HepG2 (cell line): ENCODE data around the gene FSD1. TPM values are rescaled to one million over a fixed set of nuclear protein-coding genes. Genes with fewer than 3 reads are reported as not detected.

ENCODE experiments used
- ATAC-seq: fragments of 200-7000 bp; cut with Tn5 transposase; 3 replicates; pipeline ENCODE4 v1.9.1; 2020; ENCODE audit warnings: mild to moderate bottlenecking, moderate library complexity
- BruUV-seq: library from RNA; stranded (reverse); fragments of 400-500 nt; replicated peaks from 2 replicates; lab custom pipeline; 2021; lab: Mats Ljungman, UMichigan
- CTCF ChIA-PET: fragments of 300-600 bp; formaldehyde crosslinking; extraction: SDS; loops from one replicate; lab custom pipeline; 2021; ENCODE audit warnings: low total read pairs, inconsistent platforms, low intra/inter-chr PET ratio; lab: Yijun Ruan, JAX
- POLR2A ChIA-PET: fragments of 350-600 bp; sonication (Branson Sonifier 250); formaldehyde crosslinking; loops from one replicate; lab custom pipeline; 2020; ENCODE audit warnings: antibody characterized with exemption, inconsistent platforms; lab: Yijun Ruan, JAX
- DNase-seq: peaks from one replicate; pipeline ENCODE4 v3.0.0-alpha.2; 2015; ENCODE audit warnings: low spot score
- FAIRE-seq: peaks from 3 replicates; lab custom pipeline; 2011; peaks lifted over from hg19 to GRCh38; lab: Jason Lieb, UNC
- H2AFZ ChIP-seq: one replicate; pipeline ENCODE4 v1.6.1; 2011; ENCODE audit warnings: low read length, inconsistent platforms
- H3K27ac ChIP-seq: fragments of 300-600 bp; 3 replicates; pipeline ENCODE4 v1.8.0; 2011; ENCODE audit warnings: mixed run types, mild to moderate bottlenecking, mixed read lengths, low read length, inconsistent platforms; ENCODE audit not compliant: insufficient read depth; ENCODE audit errors: extremely low read length
- H3K27me3 ChIP-seq, 2 experiments: fragments of 200-600 bp in 1 of 2; 2 replicates in 1 of 2; 3 replicates in 1 of 2; pipeline versions ENCODE4 v1.6.0 to v1.8.0; 2011; ENCODE audit warnings: low read length in 2 of 2, mild to moderate bottlenecking in 2 of 2, moderate library complexity in 2 of 2, inconsistent platforms in 1 of 2; ENCODE audit not compliant: insufficient read depth in 2 of 2, control insufficient read depth in 1 of 2
- H3K36me3 ChIP-seq, 2 experiments: fragments of 200-600 bp in 1 of 2; replicated peaks in 1 of 2; 2 replicates in 1 of 2; 3 replicates in 1 of 2; pipeline versions ENCODE4 v1.5.1 to v1.8.0; 2011; ENCODE audit warnings: low read length in 2 of 2, inconsistent platforms in 1 of 2; ENCODE audit not compliant: insufficient read depth in 2 of 2, control insufficient read depth in 1 of 2
- H3K4me1 ChIP-seq: 2 replicates; pipeline ENCODE4 v1.5.1; 2012; ENCODE audit warnings: low read length, inconsistent platforms; ENCODE audit not compliant: insufficient read depth
- H3K4me2 ChIP-seq: 2 replicates; pipeline ENCODE4 v1.6.0; 2011; ENCODE audit warnings: low read depth, low read length, inconsistent platforms
- H3K4me3 ChIP-seq, 3 experiments: fragments of 200-600 bp in 1 of 3; sonication (generic), shearing (Covaris generic) in 1 of 3; replicated peaks in 1 of 3; 2 replicates each; pipeline ENCODE4 v1.5.1; 2011 to 2016; ENCODE audit warnings: low read length in 3 of 3, inconsistent platforms in 2 of 3, low read depth in 2 of 3, mild to moderate bottlenecking in 2 of 3, control low read depth in 1 of 3, mixed read lengths in 1 of 3; ENCODE audit not compliant: insufficient read depth in 1 of 3
- H3K79me2 ChIP-seq: one replicate; pipeline ENCODE4 v1.6.1; 2011; ENCODE audit warnings: low read length, inconsistent platforms; ENCODE audit not compliant: insufficient read depth
- H3K9ac ChIP-seq: 2 replicates; pipeline ENCODE4 v1.6.0; 2011; ENCODE audit warnings: mild to moderate bottlenecking, low read depth, low read length, inconsistent platforms; ENCODE audit not compliant: insufficient read depth
- H3K9me3 ChIP-seq: 2 replicates; pipeline ENCODE4 v1.5.1; 2012; ENCODE audit warnings: mild to moderate bottlenecking, low read length
- H4K20me1 ChIP-seq: 2 replicates; pipeline ENCODE4 v1.6.0; 2011; ENCODE audit warnings: inconsistent platforms, mild to moderate bottlenecking, low read length, moderate library complexity; ENCODE audit not compliant: insufficient read depth
- ATRX ChIP-seq: sonication (generic); formaldehyde crosslinking; IDR thresholded peaks from 2 replicates; pipeline ENCODE4 v1.4.0; 2020; ENCODE audit warnings: missing genetic modification reagents, borderline replicate concordance
- KLF11 ChIP-seq: IDR thresholded peaks from 2 replicates; pipeline ENCODE4 v1.6.1; 2016; ENCODE audit warnings: missing compliant biosample characterization
- MAZ ChIP-seq, 2 experiments: sonication (generic) in 1 of 2; formaldehyde crosslinking in 1 of 2; IDR thresholded peaks; 2 replicates each; pipeline versions ENCODE4 v1.5.0 to v1.6.1; 2012 to 2020; ENCODE audit warnings: low read depth in 2 of 2, mild to moderate bottlenecking in 2 of 2, borderline replicate concordance in 1 of 2, improper control_type of control experiment in 1 of 2, low read length in 1 of 2, missing genetic modification reagents in 1 of 2, moderate library complexity in 1 of 2
- NCOA1 ChIP-seq: sonication (generic); formaldehyde crosslinking; IDR thresholded peaks from 2 replicates; pipeline ENCODE4 v1.9.0; 2021; ENCODE audit warnings: missing genetic modification reagents
- NR3C1 ChIP-seq: sonication (generic); formaldehyde crosslinking; IDR thresholded peaks from 2 replicates; pipeline ENCODE4 v1.4.0; 2020; ENCODE audit warnings: missing genetic modification reagents
- POLR2G ChIP-seq: fragments of 200-400 bp; formaldehyde crosslinking; IDR thresholded peaks from 2 replicates; pipeline ENCODE4 v1.6.1; 2018; ENCODE audit warnings: mild to moderate bottlenecking, low read depth, low read length, moderate library complexity
- RFXANK ChIP-seq: IDR thresholded peaks from 2 replicates; pipeline ENCODE4 v1.6.1; 2016
- TBL1XR1 ChIP-seq: fragments of 150-350 bp; IDR thresholded peaks from 2 replicates; pipeline ENCODE4 v1.6.1; 2014; ENCODE audit warnings: borderline replicate concordance, low read length; ENCODE audit not compliant: partially characterized antibody
- ZFAT ChIP-seq: sonication (generic); formaldehyde crosslinking; conservative IDR thresholded peaks from 2 replicates; pipeline ENCODE4 v1.8.1; 2023; ENCODE audit warnings: missing genetic modification reagents, inconsistent platforms
- ZFP36L1 ChIP-seq: sonication (generic); formaldehyde crosslinking; IDR thresholded peaks from 2 replicates; pipeline ENCODE4 v1.8.0; 2022; ENCODE audit warnings: mild to moderate bottlenecking, missing genetic modification reagents, moderate library complexity
- ZMYM4 ChIP-seq: sonication (generic); formaldehyde crosslinking; IDR thresholded peaks from 2 replicates; pipeline ENCODE4 v1.8.1; 2023; ENCODE audit warnings: mild to moderate bottlenecking, missing genetic modification reagents
- ZNF235 ChIP-seq: sonication (generic); formaldehyde crosslinking; IDR thresholded peaks from 2 replicates; pipeline ENCODE4 v1.8.1; 2023; ENCODE audit warnings: mild to moderate bottlenecking, missing genetic modification reagents, borderline replicate concordance
- ZNF678 ChIP-seq: sonication (generic); formaldehyde crosslinking; IDR thresholded peaks from 2 replicates; pipeline ENCODE4 v1.4.0; 2020; ENCODE audit warnings: mild to moderate bottlenecking, missing genetic modification reagents
- WGBS: methylation state at CpG from one replicate; pipeline ENCODE4 v1.1.6; 2017; ENCODE audit warnings: low lambda C conversion rate; 5-methylcytosine and 5-hydroxymethylcytosine counted together
- in situ Hi-C: cut with HindIII; loops from 2 replicates; pipeline ENCODE4 v1.10.0; 2017; ENCODE audit warnings: low pct_unique_long_range_greater_than_20kb; ENCODE audit not compliant: extremely low pct_ligation_motif_present
- intact Hi-C: fragments of 100-400 bp; cut with micrococcal nuclease; formaldehyde crosslinking; loops from one replicate; pipeline ENCODE4 v1.10.0; 2022; ENCODE audit not compliant: unreplicated experiment
- polyA plus RNA-seq, 8 experiments: library from polyadenylated mRNA; depleted of rRNA in 3 of 8; stranded (reverse) in 7 of 8; unstranded in 1 of 8; fragments of >200 nt; fragmentation: Illumina TruSeq in 4 of 8; extraction: Trizol in 4 of 8; gene quantifications; 2 replicates each; pipeline versions ENCODE4 v1.2.1 to v1.2.3, GENCODE V29; 2011 to 2016; ENCODE audit warnings: low read depth in 4 of 8, missing spikeins in 1 of 8, mixed read lengths in 1 of 8; ENCODE audit not compliant: insufficient read depth in 1 of 8
- total RNA-seq, 5 experiments: library from RNA; depleted of rRNA; stranded (reverse); fragments of >200 nt; fragmentation: Illumina TruSeq; extraction: Trizol; gene quantifications; 2 replicates each; pipeline ENCODE4 v1.2.3, GENCODE V29; 2016; ENCODE audit warnings: low read depth in 1 of 5
- TF ChIP-seq, protein P1 (sequence below): sonication (generic); formaldehyde crosslinking; IDR thresholded peaks from 2 replicates; pipeline ENCODE4 v1.4.0; 2020; ENCODE audit warnings: mild to moderate bottlenecking, missing genetic modification reagents
- TF ChIP-seq, protein P2 (sequence below): fragments of 450-650 bp; IDR thresholded peaks from 2 replicates; pipeline ENCODE4 v1.6.1; 2016

The FSD1 gene
- total and polyA plus RNA-seq, 2 of the 13 experiments (the other 11 are each of a cell fraction or from before 2014, with no cell fraction given) = 0.29 to 0.66 TPM

DNA sequence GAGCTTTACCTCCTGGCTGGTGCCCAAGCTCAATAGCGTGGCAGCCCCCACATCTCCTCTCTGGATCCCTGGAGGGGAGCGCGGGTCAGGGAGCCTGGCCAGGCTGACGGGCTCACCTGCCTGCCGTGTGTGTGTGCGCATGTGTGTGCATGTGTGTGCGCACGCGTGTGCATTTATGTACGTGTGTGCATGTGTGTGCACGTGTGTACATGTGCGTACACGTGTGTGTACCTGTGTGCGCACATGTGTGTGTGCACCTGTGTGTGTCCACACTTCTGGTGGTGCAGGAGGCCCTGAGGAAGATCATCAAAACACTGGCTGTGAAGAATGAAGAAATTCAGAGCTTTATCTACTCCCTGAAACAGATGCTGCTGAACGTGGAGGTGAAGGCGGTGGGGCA, 1.3 kb downstream of the FSD1 start:
- POLR2A ChIA-PET = interaction anchor here (1.0 to 1.3 kb wide), 2 partner anchors 32 to 37 kb away, joined by 3 to 4 read pairs; partner anchors contain the start of gene MPND

DNA sequence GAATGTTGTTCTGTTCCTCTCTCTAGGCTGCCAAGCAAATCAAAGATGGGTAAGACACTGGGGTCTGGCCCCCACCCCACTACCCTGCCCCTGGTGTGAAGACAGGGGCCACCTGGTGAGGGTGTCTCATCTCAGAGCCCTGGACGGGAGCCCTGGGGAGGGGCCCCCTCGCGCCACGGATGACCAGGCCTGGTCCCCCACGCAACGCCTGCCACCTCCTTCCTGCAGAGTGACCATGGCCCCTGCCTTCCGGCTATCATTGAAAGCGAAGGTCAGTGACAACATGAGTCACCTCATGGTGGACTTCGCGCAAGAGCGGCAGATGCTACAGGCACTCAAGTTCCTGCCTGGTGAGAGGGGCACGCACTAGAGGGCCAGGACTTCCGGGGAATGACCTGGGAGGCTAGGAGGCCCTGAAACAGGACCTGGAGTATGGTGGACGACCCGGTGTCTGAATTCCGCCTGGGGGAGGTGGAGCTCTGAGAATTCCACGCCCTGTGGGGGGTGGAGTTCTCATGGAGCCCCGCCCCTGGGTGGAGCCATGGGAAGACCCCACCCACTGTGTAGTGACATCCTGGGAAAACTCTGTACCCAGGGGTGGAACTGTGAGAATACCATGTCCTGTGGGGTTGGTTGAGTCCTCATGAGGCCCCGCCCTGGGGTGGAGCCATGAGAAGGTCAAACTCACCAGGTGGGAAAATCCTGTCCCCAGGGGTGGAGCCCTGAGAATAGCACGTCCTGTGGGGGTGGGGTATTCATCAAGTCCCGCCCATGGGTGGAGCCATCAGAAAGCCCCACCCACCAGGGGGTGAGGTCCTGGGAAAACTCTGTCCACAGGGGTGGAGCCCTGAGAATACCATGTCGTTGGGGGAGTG, 6.1 kb downstream of the FSD1 start:
- WGBS = 6% methylated on average over 7 of the region's 22 CpGs
- intact Hi-C loops (loop anchor here (1.0 to 2.0 kb wide), 2 partner anchors 32 to 44 kb away; no protein-coding TSS in a partner anchor), in situ Hi-C loops (no loop called here)
- no peak overlapping the region for H2AFZ ChIP-seq
- peaks cover 60% of the 10 kb centered on the region for H3K4me1 ChIP-seq
- ATAC-seq (peak; percentile 93), FAIRE-seq (peak; percentile 88), DNase-seq (peak; percentile 94)
- peak overlapping the region; percentile 46 for H3K9ac ChIP-seq
- no peaks in the 10 kb centered on the region for H3K9me3 ChIP-seq
- H3K27ac ChIP-seq = peak overlapping the region; percentile 77
- no peaks in the 10 kb centered on the region for H4K20me1 ChIP-seq
- POLR2A ChIA-PET = interaction anchor here (0.6 to 4.1 kb wide), 19 partner anchors 9 to 548 kb away, joined by 3 to 66 read pairs (median 4); partner anchors contain the start of genes HDGFL2, MPND, STAP2 and YJU2
- H3K79me2 ChIP-seq = no peaks in the 10 kb centered on the region
- H3K4me3 ChIP-seq = peak overlapping the region in 1 of 3 experiments; percentile 33; a peak in 2 of 6 replicates
- H3K4me2 ChIP-seq = peak overlapping the region; percentile 60
- peaks cover 3% of the 10 kb centered on the region in 2 experiments; a peak in 2 of 5 replicates for H3K27me3 ChIP-seq
- TSS peak; percentile 95 for BruUV-seq
- CTCF ChIA-PET = no interaction called here
- H3K36me3 ChIP-seq = no peaks in the 10 kb centered on the region
- no peak for TF ChIP-seq ZNF678 (CRISPR knock-in tag)
- no peak for TF ChIP-seq NR3C1 (CRISPR knock-in tag)
- TF ChIP-seq, protein P1, sequence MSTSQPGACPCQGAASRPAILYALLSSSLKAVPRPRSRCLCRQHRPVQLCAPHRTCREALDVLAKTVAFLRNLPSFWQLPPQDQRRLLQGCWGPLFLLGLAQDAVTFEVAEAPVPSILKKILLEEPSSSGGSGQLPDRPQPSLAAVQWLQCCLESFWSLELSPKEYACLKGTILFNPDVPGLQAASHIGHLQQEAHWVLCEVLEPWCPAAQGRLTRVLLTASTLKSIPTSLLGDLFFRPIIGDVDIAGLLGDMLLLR = no peak; the same call in 1 of the 2 replicates
- peak; percentile 77; the same call in 1 of the 2 replicates for TF ChIP-seq ZNF235 (CRISPR knock-in tag)
- TF ChIP-seq KLF11 (CRISPR knock-in tag) = peak; percentile 94
- no peak for TF ChIP-seq ATRX (CRISPR knock-in tag)
- TF ChIP-seq RFXANK (CRISPR knock-in tag) = 0 out of 2 replicates have a peak, but pooled peaks have one; percentile 78
- peak; percentile 79 for TF ChIP-seq POLR2G
- TF ChIP-seq NCOA1 (CRISPR knock-in tag) = no peak
- no peak for TF ChIP-seq ZFAT (CRISPR knock-in tag)
- TF ChIP-seq ZMYM4 (CRISPR knock-in tag) = peak; percentile 76
- peak; percentile 77; the same call in 1 of the 2 replicates for TF ChIP-seq MAZ (IDR thresholded peaks at IDR 0.05; ENCODE audit: borderline replicate concordance, low read depth, low read length)
- TF ChIP-seq MAZ (CRISPR knock-in tag; IDR thresholded peaks at IDR 0.05; ENCODE audit: low read depth) = peak; percentile 94; the same call in 1 of the 2 replicates

More for the DNA sequence above, 1.3 kb downstream of the FSD1 start:
- no peaks in the 10 kb centered on the region for H3K36me3 ChIP-seq
- H3K4me2 ChIP-seq = no peak overlapping the region
- no peak overlapping the region for H2AFZ ChIP-seq
- no TSS peak for BruUV-seq
- CTCF ChIA-PET = no interaction called here
- H3K9ac ChIP-seq = no peak overlapping the region
- H3K27ac ChIP-seq = no peak overlapping the region
- whole genome bisulfite sequencing = 42% methylated on average over 13 of the region's 16 CpGs
- ATAC-seq (no peak), DNase-seq (no peak), FAIRE-seq (no peak)
- H3K79me2 ChIP-seq = no peaks in the 10 kb centered on the region
- H3K4me3 ChIP-seq = no peak overlapping the region
- H3K9me3 ChIP-seq = no peaks in the 10 kb centered on the region
- in situ Hi-C loops (no loop called here), intact Hi-C loops (no loop called here)
- H3K27me3 ChIP-seq = peaks cover 2 to 11% of the 10 kb centered on the region in 2 experiments; a peak in 4 of 5 replicates
- peaks cover 52% of the 10 kb centered on the region for H3K4me1 ChIP-seq
- no peaks in the 10 kb centered on the region for H4K20me1 ChIP-seq
- no peak for TF ChIP-seq ZFP36L1 (CRISPR knock-in tag)
- TF ChIP-seq, protein P2, sequence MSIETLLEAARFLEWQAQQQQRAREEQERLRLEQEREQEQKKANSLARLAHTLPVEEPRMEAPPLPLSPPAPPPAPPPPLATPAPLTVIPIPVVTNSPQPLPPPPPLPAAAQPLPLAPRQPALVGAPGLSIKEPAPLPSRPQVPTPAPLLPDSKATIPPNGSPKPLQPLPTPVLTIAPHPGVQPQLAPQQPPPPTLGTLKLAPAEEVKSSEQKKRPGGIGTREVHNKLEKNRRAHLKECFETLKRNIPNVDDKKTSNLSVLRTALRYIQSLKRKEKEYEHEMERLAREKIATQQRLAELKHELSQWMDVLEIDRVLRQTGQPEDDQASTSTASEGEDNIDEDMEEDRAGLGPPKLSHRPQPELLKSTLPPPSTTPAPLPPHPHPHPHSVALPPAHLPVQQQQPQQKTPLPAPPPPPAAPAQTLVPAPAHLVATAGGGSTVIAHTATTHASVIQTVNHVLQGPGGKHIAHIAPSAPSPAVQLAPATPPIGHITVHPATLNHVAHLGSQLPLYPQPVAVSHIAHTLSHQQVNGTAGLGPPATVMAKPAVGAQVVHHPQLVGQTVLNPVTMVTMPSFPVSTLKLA = peak; percentile 99
- peak; percentile 27 for TF ChIP-seq TBL1XR1
